Calu3 (cell line): ENCODE results near the gene P2RY2. TPM values are rescaled to one million over a fixed set of nuclear protein-coding genes. Genes with fewer than 3 reads are reported as not detected.

Experiments
- BruUV-seq: library from RNA; stranded (reverse); fragments of 400-500 nt; replicated peaks from 2 replicates; lab custom pipeline; 2021; lab: Mats Ljungman, UMichigan
- CTCF ChIA-PET: fragments of 300-600 bp; sonication (Branson Sonifier 250); formaldehyde crosslinking; loops from one replicate; lab custom pipeline; 2022; ENCODE audit warnings: antibody characterized with exemption; lab: Charles Lee
- DNase-seq: peaks from one replicate; pipeline ENCODE4 v3.0.0; 2022
- H3K27ac Mint-ChIP-seq: one replicate; pipeline ENCODE4 v1.8.0; 2022; ENCODE audit warnings: mixed read lengths; ENCODE audit not compliant: unreplicated experiment
- H3K27me3 Mint-ChIP-seq: one replicate; pipeline ENCODE4 v1.8.0; 2022; ENCODE audit warnings: mixed read lengths; ENCODE audit not compliant: unreplicated experiment
- H3K36me3 Mint-ChIP-seq: one replicate; pipeline ENCODE4 v1.8.0; 2022; ENCODE audit warnings: mild to moderate bottlenecking, moderate library complexity, mixed read lengths; ENCODE audit not compliant: insufficient read depth, unreplicated experiment
- H3K4me1 Mint-ChIP-seq: one replicate; pipeline ENCODE4 v1.8.0; 2022; ENCODE audit warnings: mild to moderate bottlenecking, low read depth, mixed read lengths; ENCODE audit not compliant: unreplicated experiment
- H3K4me3 Mint-ChIP-seq: one replicate; pipeline ENCODE4 v1.8.0; 2022; ENCODE audit warnings: mild to moderate bottlenecking, low read depth, moderate library complexity, mixed read lengths; ENCODE audit not compliant: unreplicated experiment
- H3K9me3 Mint-ChIP-seq: one replicate; pipeline ENCODE4 v1.8.0; 2022; ENCODE audit warnings: low read depth, mixed read lengths; ENCODE audit not compliant: unreplicated experiment
- intact Hi-C: fragments of 100-400 bp; cut with micrococcal nuclease; formaldehyde crosslinking; loops from one replicate; pipeline ENCODE4 v1.10.0; 2022; ENCODE audit not compliant: unreplicated experiment
- total RNA-seq: library from RNA; stranded (reverse); gene quantifications from 2 replicates; pipeline ENCODE4 v1.2.3, GENCODE V29; 2022
- TF ChIP-seq, protein P1 (sequence below): fragments of 200-600 bp; IDR thresholded peaks from one replicate; pipeline ENCODE4 v1.8.0; 2022; ENCODE audit warnings: antibody characterized with exemption; ENCODE audit not compliant: unreplicated experiment

The P2RY2 gene
- total RNA-seq, 1 experiment from 2014 or later: 1.6 TPM

DNA sequence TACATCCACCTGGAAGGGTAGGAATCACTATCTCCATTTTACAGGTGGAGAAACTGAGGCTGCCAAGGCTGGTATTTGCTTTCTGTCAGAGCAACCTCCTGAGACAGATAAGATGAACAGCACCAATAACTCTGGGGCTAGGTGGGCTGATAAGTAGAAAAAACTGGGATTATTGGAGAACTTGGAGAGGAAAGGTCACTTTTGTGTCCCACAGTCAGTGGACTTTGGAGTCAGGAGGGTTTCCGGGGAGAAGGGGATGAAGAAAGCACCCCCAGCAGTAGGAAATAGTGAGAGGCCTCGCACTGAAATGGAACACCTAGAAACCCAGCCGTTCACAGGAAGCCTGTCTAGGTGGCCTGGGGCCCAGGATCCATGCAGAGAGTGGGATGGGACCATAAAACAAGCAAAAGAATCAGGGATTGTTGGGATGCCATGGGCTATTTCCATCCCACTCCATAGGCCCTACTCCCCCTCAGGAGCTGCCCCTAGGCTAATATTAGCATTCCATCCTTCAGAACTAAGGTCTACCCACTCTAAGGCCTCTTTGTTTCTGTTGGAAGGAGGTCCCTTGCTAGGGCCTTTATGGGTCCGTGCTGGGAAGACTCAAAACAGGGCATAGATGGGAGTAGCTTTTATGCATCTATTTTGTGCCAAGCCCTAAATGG, 45.0 kb upstream of the P2RY2 start:
- TF ChIP-seq, protein P1, sequence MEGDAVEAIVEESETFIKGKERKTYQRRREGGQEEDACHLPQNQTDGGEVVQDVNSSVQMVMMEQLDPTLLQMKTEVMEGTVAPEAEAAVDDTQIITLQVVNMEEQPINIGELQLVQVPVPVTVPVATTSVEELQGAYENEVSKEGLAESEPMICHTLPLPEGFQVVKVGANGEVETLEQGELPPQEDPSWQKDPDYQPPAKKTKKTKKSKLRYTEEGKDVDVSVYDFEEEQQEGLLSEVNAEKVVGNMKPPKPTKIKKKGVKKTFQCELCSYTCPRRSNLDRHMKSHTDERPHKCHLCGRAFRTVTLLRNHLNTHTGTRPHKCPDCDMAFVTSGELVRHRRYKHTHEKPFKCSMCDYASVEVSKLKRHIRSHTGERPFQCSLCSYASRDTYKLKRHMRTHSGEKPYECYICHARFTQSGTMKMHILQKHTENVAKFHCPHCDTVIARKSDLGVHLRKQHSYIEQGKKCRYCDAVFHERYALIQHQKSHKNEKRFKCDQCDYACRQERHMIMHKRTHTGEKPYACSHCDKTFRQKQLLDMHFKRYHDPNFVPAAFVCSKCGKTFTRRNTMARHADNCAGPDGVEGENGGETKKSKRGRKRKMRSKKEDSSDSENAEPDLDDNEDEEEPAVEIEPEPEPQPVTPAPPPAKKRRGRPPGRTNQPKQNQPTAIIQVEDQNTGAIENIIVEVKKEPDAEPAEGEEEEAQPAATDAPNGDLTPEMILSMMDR: no peak
- CTCF ChIA-PET: no interaction called here

DNA sequence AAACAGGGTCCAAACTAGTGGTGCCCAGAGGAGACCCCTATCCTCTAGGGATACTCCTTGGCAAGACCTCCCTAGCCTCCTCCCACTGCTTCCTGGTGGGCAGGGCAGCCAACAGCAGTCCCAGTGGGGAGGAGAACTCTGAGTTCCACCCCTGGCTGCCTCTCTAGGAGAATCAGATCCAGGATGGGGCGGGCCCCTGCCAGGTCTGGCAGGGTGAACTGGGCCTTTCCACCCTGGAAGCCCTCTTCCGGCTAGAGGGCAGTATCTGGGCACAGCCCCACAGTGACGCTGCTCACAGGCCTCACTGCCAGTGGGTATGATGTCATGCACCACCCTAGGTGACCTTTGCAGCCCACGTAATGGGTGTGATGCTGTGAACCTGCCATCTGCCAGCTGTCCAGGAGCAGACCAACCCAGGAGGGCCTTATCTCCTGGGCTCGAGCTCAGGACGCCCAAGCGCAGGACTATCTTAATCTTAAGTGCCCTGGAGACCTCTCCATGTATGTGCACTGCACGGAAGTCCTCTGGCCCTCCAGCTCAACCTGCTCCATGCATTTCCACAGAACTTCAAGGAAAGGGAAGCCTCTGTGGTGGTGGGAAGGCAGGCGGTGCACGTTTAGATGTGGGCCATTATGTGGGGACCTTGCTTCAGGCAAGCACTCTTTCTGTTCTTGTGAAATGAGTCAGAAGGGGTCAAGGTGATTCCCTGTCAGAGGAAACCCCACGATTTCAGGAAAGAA, 44.2 kb upstream of the P2RY2 start:
- no peak for DNase-seq
- Mint-ChIP-seq H3K4me1 (peaks cover 13% of the 10 kb centered on the region), H3K27ac (no peak overlapping the region), H3K4me3 (no peak overlapping the region), H3K27me3 (peaks cover 22% of the 10 kb centered on the region), H3K9me3 (no peaks in the 10 kb centered on the region), H3K36me3 (no peaks in the 10 kb centered on the region)
- BruUV-seq: no TSS peak
- TF ChIP-seq, protein P1: no peak
- CTCF ChIA-PET: no interaction called here
- intact Hi-C loops: loop anchor here (10.0 kb wide), 1 partner anchor 449 kb away; no protein-coding TSS in a partner anchor

More for the DNA sequence above, 45.0 kb upstream of the P2RY2 start:
- no peaks in the 10 kb centered on the region for H3K36me3 Mint-ChIP-seq
- no peak for DNase-seq
- H3K4me3 Mint-ChIP-seq: no peak overlapping the region
- H3K27me3 Mint-ChIP-seq: peaks cover 22% of the 10 kb centered on the region
- H3K4me1 Mint-ChIP-seq: peaks cover 9% of the 10 kb centered on the region
- BruUV-seq: no TSS peak
- no peaks in the 10 kb centered on the region for H3K9me3 Mint-ChIP-seq
- intact Hi-C loops: loop anchor here (10.0 kb wide), 1 partner anchor 448 kb away; no protein-coding TSS in a partner anchor
- no peak overlapping the region for H3K27ac Mint-ChIP-seq

DNA sequence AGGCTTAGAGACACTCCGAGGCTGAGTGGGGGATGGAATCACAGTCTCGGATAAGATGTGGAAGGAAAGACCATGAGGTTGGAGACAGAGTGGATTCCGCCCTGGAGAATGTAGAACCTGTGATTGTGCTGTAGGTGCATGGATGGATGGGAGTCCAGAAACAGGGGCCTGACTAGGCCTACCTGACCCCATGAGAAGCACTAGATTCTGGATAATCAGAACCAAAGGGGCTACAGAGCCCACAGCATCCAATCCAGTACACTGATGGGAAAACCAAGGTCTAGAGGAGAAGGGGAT, 43.6 kb upstream of the P2RY2 start:
- CTCF ChIA-PET: no interaction called here
- BruUV-seq: no TSS peak
- TF ChIP-seq, protein P1: no peak
- Mint-ChIP-seq H3K27me3 (peaks cover 17% of the 10 kb centered on the region), H3K9me3 (no peaks in the 10 kb centered on the region), H3K4me1 (peaks cover 13% of the 10 kb centered on the region), H3K36me3 (no peaks in the 10 kb centered on the region), H3K4me3 (no peak overlapping the region), H3K27ac (no peak overlapping the region)
- intact Hi-C loops: loop anchor here (10.0 kb wide), 1 partner anchor 450 kb away; no protein-coding TSS in a partner anchor
- DNase-seq: no peak

DNA sequence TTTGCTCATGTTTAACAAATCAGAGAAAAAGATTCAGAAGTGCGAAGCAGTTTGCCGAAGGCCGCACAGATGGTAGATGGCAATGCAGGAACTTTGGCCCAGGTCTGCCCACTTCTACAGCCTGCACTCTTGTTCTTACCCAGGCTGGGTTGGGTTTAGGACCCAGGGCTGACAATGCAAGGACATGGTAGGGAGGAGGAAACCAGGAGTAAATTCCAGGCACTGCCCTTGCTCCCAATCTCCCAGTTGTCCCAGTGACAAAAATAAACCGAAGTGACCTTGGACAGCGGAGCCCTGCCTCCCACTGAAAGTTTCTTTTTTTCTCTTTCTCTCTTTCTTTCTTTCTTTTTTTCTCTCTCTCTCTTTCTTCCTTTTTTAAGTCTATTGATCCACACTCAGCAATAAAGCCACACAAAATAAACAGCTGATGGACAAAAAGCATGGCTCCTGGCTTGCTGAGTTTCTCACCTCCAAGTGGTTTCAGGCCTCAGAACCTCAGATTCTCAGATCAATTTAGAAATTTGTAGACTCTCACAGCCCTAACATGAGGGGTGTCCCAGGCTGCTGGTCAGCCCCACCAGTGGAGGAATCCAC, 42.4 kb upstream of the P2RY2 start:
- Mint-ChIP-seq H3K9me3 (no peaks in the 10 kb centered on the region), H3K4me3 (no peak overlapping the region), H3K27me3 (peaks cover 13% of the 10 kb centered on the region), H3K36me3 (no peaks in the 10 kb centered on the region), H3K27ac (no peak overlapping the region), H3K4me1 (peaks cover 13% of the 10 kb centered on the region)
- intact Hi-C loops: loop anchor here (10.0 kb wide), 1 partner anchor 451 kb away; no protein-coding TSS in a partner anchor
- TF ChIP-seq, protein P1: no peak
- no peak for DNase-seq
- CTCF ChIA-PET: interaction anchor here (0.7 to 3.7 kb wide), 3 partner anchors 162 to 344 kb away, joined by 3 to 38 read pairs (median 4); no protein-coding TSS in a partner anchor
- no TSS peak for BruUV-seq
